ENCODE measurements around the gene TTC7B. TPM values are rescaled to one million over a fixed set of nuclear protein-coding genes. Genes with fewer than 3 reads are reported as not detected.

The TTC7B gene
- total and polyA plus RNA-seq, 9 donors, result 17.6 to 44.7 (median 38.0) TPM

- H3K27ac ChIP-seq (ENCODE audit: low read length), result no peak overlapping the region
- 92% methylated on average over 10 of the region's 12 CpGs for WGBS (ENCODE audit: insufficient coverage)
- no peak for DNase-seq
- H3K27me3 ChIP-seq (ENCODE audit: control insufficient read depth, insufficient read depth, low read length), result no peaks in the 10 kb centered on the region
- no peak overlapping the region for H3K4me3 ChIP-seq (ENCODE audit: low read length)
- H3K36me3 ChIP-seq (ENCODE audit: control insufficient read depth, insufficient read depth, low read length), result no peaks in the 10 kb centered on the region
- no peaks in the 10 kb centered on the region for H3K9me3 ChIP-seq (replicated peaks; ENCODE audit: control insufficient read depth, low read depth, low read length)
- H3K4me1 ChIP-seq (ENCODE audit: control insufficient read depth, insufficient read depth, low read length), result no peaks in the 10 kb centered on the region
Measured at GRCh38 chr14:90791486-90791885, 24.7 kb downstream of the TTC7B start.

- H3K4me1 ChIP-seq (ENCODE audit: control insufficient read depth, insufficient read depth, low read length), result no peaks in the 10 kb centered on the region
- no peak overlapping the region for H3K4me3 ChIP-seq (ENCODE audit: low read length)
- peaks cover 16% of the 10 kb centered on the region for H3K36me3 ChIP-seq (ENCODE audit: control insufficient read depth, insufficient read depth, low read length)
- H3K27ac ChIP-seq (ENCODE audit: low read length), result no peak overlapping the region
- no peak for DNase-seq
- H3K9me3 ChIP-seq (replicated peaks; ENCODE audit: control insufficient read depth, low read depth, low read length), result no peaks in the 10 kb centered on the region
- no peaks in the 10 kb centered on the region for H3K27me3 ChIP-seq (ENCODE audit: control insufficient read depth, insufficient read depth, low read length)
- 83% methylated on average over 4 of the region's 7 CpGs for WGBS (ENCODE audit: insufficient coverage)
Measured at GRCh38 chr14:90788031-90788430, 28.2 kb downstream of the TTC7B start.

- Histone ChIP-seq H3K36me3 (ENCODE audit: control insufficient read depth, insufficient read depth, low read length) (peaks cover 22% of the 10 kb centered on the region), H3K9me3 (replicated peaks; ENCODE audit: control insufficient read depth, low read depth, low read length) (no peaks in the 10 kb centered on the region), H3K27ac (ENCODE audit: low read length) (no peak overlapping the region), H3K4me1 (ENCODE audit: control insufficient read depth, insufficient read depth, low read length) (no peaks in the 10 kb centered on the region), H3K4me3 (ENCODE audit: low read length) (no peak overlapping the region), H3K27me3 (ENCODE audit: control insufficient read depth, insufficient read depth, low read length) (no peaks in the 10 kb centered on the region)
- no peak for DNase-seq
- WGBS (ENCODE audit: insufficient coverage), result 95% methylated on average over 10 of the region's 15 CpGs
Measured at GRCh38 chr14:90785876-90786450, 30.3 kb downstream of the TTC7B start.

DNA sequence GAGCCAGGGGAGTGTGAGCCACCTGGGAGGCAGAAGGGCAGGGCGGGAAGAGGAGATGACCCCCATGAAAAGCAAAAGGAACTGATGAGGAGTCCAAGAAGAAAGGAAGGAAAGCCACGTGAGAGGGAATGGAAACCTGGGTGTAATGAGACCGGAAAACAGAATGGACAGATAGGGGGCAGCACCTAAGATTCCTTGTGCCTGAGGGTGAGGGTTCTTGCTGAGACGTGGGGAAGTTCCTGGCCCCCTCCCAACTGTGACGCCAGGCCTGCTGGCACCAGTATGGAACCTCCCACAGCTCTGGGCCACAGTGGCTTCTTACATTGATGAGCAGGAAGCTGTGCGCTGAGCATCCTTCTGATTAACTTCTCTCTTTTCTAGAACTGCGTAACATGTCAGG lies 30.8 kb downstream of the TTC7B start:
- no peaks in the 10 kb centered on the region for H3K4me1 ChIP-seq (ENCODE audit: control insufficient read depth, insufficient read depth, low read length)
- WGBS (ENCODE audit: insufficient coverage), result 57% methylated on average over 5 of the region's 7 CpGs
- peak; percentile 46 for DNase-seq
- no peaks in the 10 kb centered on the region for H3K9me3 ChIP-seq (replicated peaks; ENCODE audit: control insufficient read depth, low read depth, low read length)
- H3K27me3 ChIP-seq (ENCODE audit: control insufficient read depth, insufficient read depth, low read length), result no peaks in the 10 kb centered on the region
- H3K4me3 ChIP-seq (ENCODE audit: low read length), result no peak overlapping the region
- H3K27ac ChIP-seq (ENCODE audit: low read length), result no peak overlapping the region
- peaks cover 26% of the 10 kb centered on the region for H3K36me3 ChIP-seq (ENCODE audit: control insufficient read depth, insufficient read depth, low read length)

- 93% methylated on average over 3 of the region's 9 CpGs for WGBS (ENCODE audit: insufficient coverage)
- Histone ChIP-seq H3K4me3 (ENCODE audit: low read length) (no peak overlapping the region), H3K27me3 (ENCODE audit: control insufficient read depth, insufficient read depth, low read length) (no peaks in the 10 kb centered on the region), H3K4me1 (ENCODE audit: control insufficient read depth, insufficient read depth, low read length) (no peaks in the 10 kb centered on the region), H3K27ac (ENCODE audit: low read length) (no peak overlapping the region), H3K36me3 (ENCODE audit: control insufficient read depth, insufficient read depth, low read length) (peaks cover 28% of the 10 kb centered on the region), H3K9me3 (replicated peaks; ENCODE audit: control insufficient read depth, low read depth, low read length) (no peaks in the 10 kb centered on the region)
- DNase-seq, result no peak
Measured at GRCh38 chr14:90784621-90785270, 31.5 kb downstream of the TTC7B start.

DNA sequence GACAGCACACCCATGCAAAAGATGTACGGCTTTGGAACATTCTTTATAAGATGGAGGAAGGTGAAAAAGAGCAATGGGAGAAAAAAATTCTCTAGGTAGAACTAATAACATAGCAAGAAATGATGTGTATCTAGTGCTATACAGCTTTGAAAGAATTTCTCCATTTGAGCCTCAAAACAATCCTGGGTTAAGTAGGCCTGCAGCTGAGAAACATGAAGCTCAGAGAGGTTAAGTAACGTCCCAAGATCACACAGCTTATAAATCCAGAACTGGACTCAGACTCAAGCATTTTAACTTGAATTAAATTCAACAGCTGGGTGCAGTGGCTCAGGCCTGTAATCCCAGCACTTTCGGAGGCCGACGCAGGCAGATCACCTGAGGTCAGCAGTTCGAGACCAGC lies 32.9 kb downstream of the TTC7B start:
- no peak overlapping the region for H3K27ac ChIP-seq (ENCODE audit: low read length)
- WGBS (ENCODE audit: insufficient coverage), result 97% methylated on average over 4 of the region's 6 CpGs
- no peaks in the 10 kb centered on the region for H3K4me1 ChIP-seq (ENCODE audit: control insufficient read depth, insufficient read depth, low read length)
- H3K9me3 ChIP-seq (replicated peaks; ENCODE audit: control insufficient read depth, low read depth, low read length), result no peaks in the 10 kb centered on the region
- H3K4me3 ChIP-seq (ENCODE audit: low read length), result no peak overlapping the region
- H3K36me3 ChIP-seq (ENCODE audit: control insufficient read depth, insufficient read depth, low read length), result peaks cover 37% of the 10 kb centered on the region
- H3K27me3 ChIP-seq (ENCODE audit: control insufficient read depth, insufficient read depth, low read length), result no peaks in the 10 kb centered on the region
- no peak for DNase-seq

DNA sequence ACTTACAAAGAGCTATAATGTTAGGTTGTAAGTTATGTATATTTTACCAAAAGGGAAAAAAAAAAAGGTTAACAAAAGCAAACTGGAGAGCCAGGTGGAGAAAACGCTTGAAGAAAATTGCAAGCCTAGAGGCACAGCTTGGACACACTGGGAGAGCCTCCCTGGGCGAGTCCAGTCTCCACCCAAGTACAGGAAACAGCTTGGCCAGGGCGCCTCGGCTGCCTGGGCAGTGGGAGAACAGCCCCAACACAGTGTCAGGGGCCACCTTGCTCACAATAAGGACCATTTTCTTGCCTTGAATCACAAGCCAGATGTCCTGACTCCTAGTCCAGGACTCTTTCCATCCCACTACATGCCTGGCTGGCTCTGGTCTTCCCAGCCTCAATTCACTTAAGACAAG lies 33.3 kb downstream of the TTC7B start:
- no peak overlapping the region for H3K4me3 ChIP-seq (ENCODE audit: low read length)
- H3K36me3 ChIP-seq (ENCODE audit: control insufficient read depth, insufficient read depth, low read length), result peaks cover 42% of the 10 kb centered on the region
- no peak for DNase-seq
- H3K4me1 ChIP-seq (ENCODE audit: control insufficient read depth, insufficient read depth, low read length), result no peaks in the 10 kb centered on the region
- H3K9me3 ChIP-seq (replicated peaks; ENCODE audit: control insufficient read depth, low read depth, low read length), result no peaks in the 10 kb centered on the region
- WGBS (ENCODE audit: insufficient coverage), result 78% methylated on average over 4 of the region's 4 CpGs
- no peaks in the 10 kb centered on the region for H3K27me3 ChIP-seq (ENCODE audit: control insufficient read depth, insufficient read depth, low read length)
- H3K27ac ChIP-seq (ENCODE audit: low read length), result no peak overlapping the region

- WGBS (ENCODE audit: insufficient coverage), result 87% methylated on average over 8 of the region's 8 CpGs
- Histone ChIP-seq H3K4me3 (ENCODE audit: low read length) (no peak overlapping the region), H3K27ac (ENCODE audit: low read length) (no peak overlapping the region), H3K27me3 (ENCODE audit: control insufficient read depth, insufficient read depth, low read length) (no peaks in the 10 kb centered on the region), H3K4me1 (ENCODE audit: control insufficient read depth, insufficient read depth, low read length) (no peaks in the 10 kb centered on the region), H3K36me3 (ENCODE audit: control insufficient read depth, insufficient read depth, low read length) (peaks cover 46% of the 10 kb centered on the region), H3K9me3 (replicated peaks; ENCODE audit: control insufficient read depth, low read depth, low read length) (no peaks in the 10 kb centered on the region)
- no peak for DNase-seq
Measured at GRCh38 chr14:90781876-90782275, 34.4 kb downstream of the TTC7B start.

- Histone ChIP-seq H3K9me3 (replicated peaks; ENCODE audit: control insufficient read depth, low read depth, low read length) (no peaks in the 10 kb centered on the region), H3K36me3 (ENCODE audit: control insufficient read depth, insufficient read depth, low read length) (peaks cover 51% of the 10 kb centered on the region), H3K27ac (ENCODE audit: low read length) (no peak overlapping the region), H3K4me1 (ENCODE audit: control insufficient read depth, insufficient read depth, low read length) (no peaks in the 10 kb centered on the region), H3K27me3 (ENCODE audit: control insufficient read depth, insufficient read depth, low read length) (no peaks in the 10 kb centered on the region), H3K4me3 (ENCODE audit: low read length) (no peak overlapping the region)
- 100% methylated on average over 1 of the region's 4 CpGs for WGBS (ENCODE audit: insufficient coverage)
- DNase-seq, result no peak
Measured at GRCh38 chr14:90781344-90781761, 34.9 kb downstream of the TTC7B start.

- Histone ChIP-seq H3K4me3 (ENCODE audit: low read length) (no peak overlapping the region), H3K27ac (ENCODE audit: low read length) (no peak overlapping the region), H3K27me3 (ENCODE audit: control insufficient read depth, insufficient read depth, low read length) (no peaks in the 10 kb centered on the region), H3K4me1 (ENCODE audit: control insufficient read depth, insufficient read depth, low read length) (no peaks in the 10 kb centered on the region), H3K36me3 (ENCODE audit: control insufficient read depth, insufficient read depth, low read length) (peaks cover 51% of the 10 kb centered on the region), H3K9me3 (replicated peaks; ENCODE audit: control insufficient read depth, low read depth, low read length) (no peaks in the 10 kb centered on the region)
- no peak for DNase-seq
- 88% methylated on average over 5 of the region's 12 CpGs for WGBS (ENCODE audit: insufficient coverage)
Measured at GRCh38 chr14:90780519-90780918, 35.7 kb downstream of the TTC7B start.
